MCF 10A (cell line): ENCODE results near the gene CKAP5. TPM values are rescaled to one million over a fixed set of nuclear protein-coding genes. Genes with fewer than 3 reads are reported as not detected.

Experiments
- BruUV-seq: library from RNA; stranded (reverse); fragments of 400-500 nt; replicated peaks from 2 replicates; lab custom pipeline; 2021; lab: Mats Ljungman, UMichigan
- CTCF ChIA-PET: fragments of 300-600 bp; sonication (Branson Sonifier 250); formaldehyde crosslinking; extraction: SDS; loops from one replicate; lab custom pipeline; 2021; ENCODE audit warnings: antibody characterized with exemption, inconsistent platforms; lab: Yijun Ruan, JAX
- POLR2A ChIA-PET: fragments of 300-600, 350-650 bp; sonication (Branson Sonifier 250); formaldehyde crosslinking; extraction: SDS; loops from one replicate; lab custom pipeline; 2020; ENCODE audit warnings: antibody characterized with exemption, inconsistent platforms; lab: Yijun Ruan, JAX
- DNase-seq: peaks from one replicate; pipeline ENCODE4 v3.0.0-alpha.2; 2018; ENCODE audit not compliant: unreplicated experiment
- H3K27ac Mint-ChIP-seq: one replicate; pipeline ENCODE4 v1.8.0; 2022; ENCODE audit warnings: mild to moderate bottlenecking, low read depth, mixed read lengths; ENCODE audit not compliant: unreplicated experiment
- H3K27me3 Mint-ChIP-seq: one replicate; pipeline ENCODE4 v1.8.0; 2022; ENCODE audit warnings: mixed read lengths; ENCODE audit not compliant: insufficient read depth, unreplicated experiment
- H3K36me3 Mint-ChIP-seq: one replicate; pipeline ENCODE4 v1.8.0; 2022; ENCODE audit warnings: mild to moderate bottlenecking, moderate library complexity, mixed read lengths; ENCODE audit not compliant: insufficient read depth, unreplicated experiment
- H3K4me1 Mint-ChIP-seq: one replicate; pipeline ENCODE4 v1.8.0; 2022; ENCODE audit warnings: mixed read lengths; ENCODE audit not compliant: insufficient read depth, unreplicated experiment
- H3K4me3 Mint-ChIP-seq: one replicate; pipeline ENCODE4 v1.8.0; 2022; ENCODE audit warnings: mild to moderate bottlenecking, moderate library complexity, mixed read lengths; ENCODE audit not compliant: unreplicated experiment
- H3K9me3 Mint-ChIP-seq: one replicate; pipeline ENCODE4 v1.8.0; 2022; ENCODE audit warnings: mixed read lengths; ENCODE audit not compliant: unreplicated experiment
- CTCF ChIP-seq: fragments of 200-600 bp; IDR thresholded peaks from one replicate; pipeline ENCODE4 v1.8.0; 2022; ENCODE audit warnings: antibody characterized with exemption, mild to moderate bottlenecking; ENCODE audit not compliant: unreplicated experiment
- intact Hi-C: fragments of 100-400 bp; cut with micrococcal nuclease; formaldehyde crosslinking; loops from 2 replicates; pipeline ENCODE4 v1.14.1; 2022
- total RNA-seq: library from RNA; stranded (reverse); gene quantifications from 2 replicates; pipeline ENCODE4 v1.2.3, GENCODE V29; 2022

The CKAP5 gene
- total RNA-seq, 1 experiment from 2014 or later, result 193 TPM

GRCh38 chr11:46889689-46890475 lies 43.8 kb upstream of the CKAP5 start:
- no peaks in the 10 kb centered on the region for H3K27me3 Mint-ChIP-seq
- BruUV-seq, result no TSS peak
- H3K4me3 Mint-ChIP-seq, result no peak overlapping the region
- no peak overlapping the region for H3K27ac Mint-ChIP-seq
- intact Hi-C loops, result loop anchor here (1.0 to 2.0 kb wide), 4 partner anchors 31 to 465 kb away; no protein-coding TSS in a partner anchor
- no peaks in the 10 kb centered on the region for H3K9me3 Mint-ChIP-seq
- ChIA-PET POLR2A (interaction anchor here (0.7 kb wide), 1 partner anchor 265 kb away, joined by 3 read pairs; no protein-coding TSS in a partner anchor), CTCF (interaction anchor here (0.7 to 7.4 kb wide), 11 partner anchors 10 to 468 kb away, joined by 3 to 99 read pairs (median 3); no protein-coding TSS in a partner anchor)
- DNase-seq, result peak; percentile 82
- no peaks in the 10 kb centered on the region for H3K4me1 Mint-ChIP-seq
- peak; percentile 72 for TF ChIP-seq CTCF
- H3K36me3 Mint-ChIP-seq, result peaks cover 4% of the 10 kb centered on the region

GRCh38 chr11:46889251-46889650 lies 43.2 kb upstream of the CKAP5 start:
- no peaks in the 10 kb centered on the region for H3K4me1 Mint-ChIP-seq
- no peak overlapping the region for H3K27ac Mint-ChIP-seq
- TF ChIP-seq CTCF, result no peak
- no peaks in the 10 kb centered on the region for H3K27me3 Mint-ChIP-seq
- no TSS peak for BruUV-seq
- DNase-seq, result no peak
- peaks cover 4% of the 10 kb centered on the region for H3K36me3 Mint-ChIP-seq
- intact Hi-C loops, result loop anchor here (1.0 to 2.0 kb wide), 4 partner anchors 32 to 466 kb away; no protein-coding TSS in a partner anchor
- ChIA-PET POLR2A (no interaction called here), CTCF (interaction anchor here (0.6 to 3.0 kb wide), 4 partner anchors 43 to 264 kb away, joined by 3 to 34 read pairs (median 4); no protein-coding TSS in a partner anchor)
- no peak overlapping the region for H3K4me3 Mint-ChIP-seq
- H3K9me3 Mint-ChIP-seq, result no peaks in the 10 kb centered on the region

DNA sequence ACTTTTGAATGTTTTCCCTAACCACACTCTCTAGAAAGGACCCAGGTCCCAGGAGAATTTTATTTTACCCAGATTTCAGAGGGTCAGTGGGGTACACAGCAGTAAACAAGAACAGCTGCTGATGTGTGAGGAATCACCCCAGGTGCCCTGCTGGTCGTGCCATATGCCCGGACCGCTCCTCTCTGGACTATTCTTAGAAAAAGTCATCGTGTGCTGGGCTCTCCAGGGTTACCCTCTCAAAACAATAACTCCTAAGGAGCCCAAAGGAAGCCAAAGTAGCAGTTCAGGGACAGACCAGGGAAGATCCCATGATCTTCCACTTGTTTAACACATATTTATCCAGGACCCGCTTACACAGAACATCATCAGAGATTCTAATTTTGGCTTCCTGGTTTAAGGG lies 42.6 kb upstream of the CKAP5 start:
- Mint-ChIP-seq H3K9me3 (no peaks in the 10 kb centered on the region), H3K27me3 (no peaks in the 10 kb centered on the region), H3K4me1 (no peaks in the 10 kb centered on the region), H3K4me3 (no peak overlapping the region), H3K27ac (no peak overlapping the region), H3K36me3 (peaks cover 4% of the 10 kb centered on the region)
- no peak for DNase-seq
- ChIA-PET POLR2A (no interaction called here), CTCF (interaction anchor here (0.6 to 3.0 kb wide), 4 partner anchors 44 to 265 kb away, joined by 3 to 34 read pairs (median 4); no protein-coding TSS in a partner anchor)
- intact Hi-C loops, result loop anchor here (1.0 to 2.0 kb wide), 4 partner anchors 32 to 467 kb away; no protein-coding TSS in a partner anchor
- TF ChIP-seq CTCF, result no peak
- no TSS peak for BruUV-seq

DNA sequence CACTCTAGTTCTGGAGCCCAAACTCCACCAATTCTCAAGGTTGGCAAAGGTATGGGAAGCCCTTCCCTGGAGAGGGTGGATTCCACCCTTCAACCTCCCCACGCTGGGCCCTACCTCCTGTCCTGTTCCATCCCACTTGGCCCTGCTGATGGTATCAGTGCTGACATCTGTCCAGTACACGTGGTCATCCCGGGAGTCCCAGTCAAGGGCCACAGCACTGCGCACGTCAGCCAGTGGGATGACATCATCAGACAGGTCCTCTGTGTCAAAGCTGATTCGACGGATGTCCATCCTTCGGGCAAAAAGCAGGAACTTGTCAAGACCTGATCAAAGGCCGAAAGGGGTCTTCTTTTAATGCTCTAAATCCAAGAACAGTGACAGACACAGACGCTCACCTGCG lies 40.1 kb upstream of the CKAP5 start:
- Mint-ChIP-seq H3K4me1 (no peaks in the 10 kb centered on the region), H3K4me3 (no peak overlapping the region), H3K36me3 (peaks cover 4% of the 10 kb centered on the region), H3K27ac (no peak overlapping the region), H3K27me3 (no peaks in the 10 kb centered on the region), H3K9me3 (no peaks in the 10 kb centered on the region)
- intact Hi-C loops, result no loop called here
- TF ChIP-seq CTCF, result no peak
- DNase-seq, result no peak
- POLR2A ChIA-PET, result no interaction called here
- no TSS peak for BruUV-seq
- CTCF ChIA-PET, result interaction anchor here (2.2 kb wide), 1 partner anchor 267 kb away, joined by 11 read pairs; no protein-coding TSS in a partner anchor
